Activated CD4-positive, alpha-beta T cell treated with anti-CD3 and anti-CD28 coated beads for 4 hours (primary cell): ENCODE data around the gene MOB2.

Experiments used
- DNase-seq, 2 donors: peaks; one replicate each; pipeline ENCODE4 v3.0.0-alpha.2; 2020

Gene MOB2

DNA sequence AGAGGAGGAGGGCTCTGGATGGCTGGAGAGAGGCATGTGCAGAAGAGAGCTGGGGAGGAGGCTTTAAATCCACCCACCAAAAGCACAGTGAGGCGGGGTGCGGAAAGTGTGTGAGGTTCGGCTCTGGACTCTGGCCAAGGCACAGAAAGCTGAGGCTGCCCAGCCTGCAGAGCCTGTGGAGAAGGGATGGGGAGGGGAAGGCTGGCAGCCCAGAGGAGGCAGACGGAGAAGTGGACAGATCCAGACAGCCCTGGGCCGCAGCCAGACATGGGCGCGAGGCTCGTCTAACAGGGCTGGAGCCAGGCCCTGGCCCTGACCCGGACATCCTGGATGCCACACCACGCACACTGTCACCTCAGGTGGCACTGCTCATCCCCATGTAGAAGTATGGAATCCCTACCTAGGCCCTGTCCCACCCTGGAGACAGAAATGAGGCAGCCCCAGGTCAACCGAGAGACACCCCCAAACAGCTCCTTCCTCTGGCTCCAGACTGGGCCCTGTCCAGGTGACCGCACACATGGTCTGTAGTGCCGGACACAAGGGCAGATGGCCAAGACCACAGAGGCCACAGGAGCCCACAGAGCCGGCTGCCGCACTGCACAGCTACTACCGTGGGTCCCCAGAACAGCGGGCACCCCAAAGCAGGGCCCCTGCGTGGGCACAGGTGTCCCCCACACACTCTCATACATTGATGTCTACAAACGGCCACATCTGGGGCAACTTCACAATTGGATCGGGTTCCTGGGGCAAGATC lies 16.6 kb upstream of the MOB2 start:
- DNase-seq: no peak

DNA sequence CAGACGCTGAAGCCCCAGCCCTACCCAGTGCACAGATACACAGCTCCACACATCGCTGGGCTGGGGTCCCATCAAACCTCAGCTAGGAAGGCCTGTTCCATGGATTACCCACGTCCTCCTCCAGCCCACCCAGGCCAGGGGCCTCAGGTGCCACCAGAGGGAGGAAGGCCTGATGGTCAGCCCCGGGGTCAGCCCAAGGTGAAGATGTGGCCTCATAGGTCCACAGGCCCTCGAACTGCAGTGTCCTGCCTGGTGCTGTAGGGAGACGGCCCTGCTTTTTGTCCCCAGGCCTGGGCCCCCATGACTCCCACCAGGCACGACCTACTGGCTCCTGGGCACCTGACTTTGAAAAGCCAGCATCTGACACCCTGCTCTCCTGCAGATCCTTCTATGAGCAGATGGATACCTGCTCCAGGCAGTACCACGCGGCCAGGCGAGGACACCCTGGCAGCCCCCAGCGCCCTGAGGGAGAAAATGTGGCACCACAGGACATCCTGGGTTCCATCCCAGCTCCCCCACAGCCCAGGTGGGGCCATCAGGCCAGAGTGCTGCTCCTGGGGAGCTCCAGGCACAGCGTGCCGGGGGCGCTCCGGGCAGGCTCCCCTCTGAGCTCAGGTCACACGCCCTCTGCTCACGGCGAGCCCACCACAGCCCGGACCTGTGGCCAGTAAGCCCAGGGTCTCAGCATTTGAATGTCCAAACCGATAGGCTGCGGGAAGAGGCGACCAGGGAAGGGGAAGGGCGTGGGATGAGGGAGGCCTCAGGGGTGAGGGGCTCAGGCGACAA lies 15.8 kb upstream of the MOB2 start:
- no peak for DNase-seq

DNA sequence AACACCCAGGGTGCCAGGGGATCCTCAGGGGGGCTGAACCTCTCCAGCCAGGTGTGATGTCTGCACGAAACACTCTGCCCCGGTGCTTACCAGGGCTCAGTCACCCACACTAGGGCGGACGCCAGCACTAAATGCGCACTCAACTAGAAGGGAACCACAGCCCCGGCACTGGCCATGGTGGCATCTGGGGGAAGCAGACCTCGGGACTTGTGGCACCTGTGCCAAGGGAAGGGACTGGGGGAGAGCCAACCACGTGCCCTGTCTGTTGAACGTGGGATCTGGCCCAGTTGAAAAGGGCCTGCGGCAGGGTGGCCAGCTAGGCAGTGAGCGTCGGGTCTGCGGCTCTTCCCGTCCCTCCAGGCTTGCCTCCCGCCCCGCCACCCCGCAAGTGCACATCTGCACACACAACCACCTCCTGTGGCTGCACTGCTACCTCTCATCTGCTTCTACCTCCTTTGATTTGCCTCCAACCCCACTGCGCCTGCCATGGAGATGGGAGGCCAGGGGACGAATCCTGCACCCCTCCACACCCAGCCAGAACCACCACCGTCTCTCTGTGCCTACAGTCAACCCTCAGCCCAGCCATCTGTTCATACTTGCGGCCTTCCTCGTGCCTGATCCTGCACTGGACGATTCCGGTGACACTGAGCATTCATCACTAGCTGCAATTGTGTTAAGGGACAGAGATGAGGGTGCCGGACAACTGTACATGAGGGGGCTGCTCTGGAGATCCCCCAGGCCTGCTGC lies 15.0 kb upstream of the MOB2 start:
- DNase-seq: no peak

DNA sequence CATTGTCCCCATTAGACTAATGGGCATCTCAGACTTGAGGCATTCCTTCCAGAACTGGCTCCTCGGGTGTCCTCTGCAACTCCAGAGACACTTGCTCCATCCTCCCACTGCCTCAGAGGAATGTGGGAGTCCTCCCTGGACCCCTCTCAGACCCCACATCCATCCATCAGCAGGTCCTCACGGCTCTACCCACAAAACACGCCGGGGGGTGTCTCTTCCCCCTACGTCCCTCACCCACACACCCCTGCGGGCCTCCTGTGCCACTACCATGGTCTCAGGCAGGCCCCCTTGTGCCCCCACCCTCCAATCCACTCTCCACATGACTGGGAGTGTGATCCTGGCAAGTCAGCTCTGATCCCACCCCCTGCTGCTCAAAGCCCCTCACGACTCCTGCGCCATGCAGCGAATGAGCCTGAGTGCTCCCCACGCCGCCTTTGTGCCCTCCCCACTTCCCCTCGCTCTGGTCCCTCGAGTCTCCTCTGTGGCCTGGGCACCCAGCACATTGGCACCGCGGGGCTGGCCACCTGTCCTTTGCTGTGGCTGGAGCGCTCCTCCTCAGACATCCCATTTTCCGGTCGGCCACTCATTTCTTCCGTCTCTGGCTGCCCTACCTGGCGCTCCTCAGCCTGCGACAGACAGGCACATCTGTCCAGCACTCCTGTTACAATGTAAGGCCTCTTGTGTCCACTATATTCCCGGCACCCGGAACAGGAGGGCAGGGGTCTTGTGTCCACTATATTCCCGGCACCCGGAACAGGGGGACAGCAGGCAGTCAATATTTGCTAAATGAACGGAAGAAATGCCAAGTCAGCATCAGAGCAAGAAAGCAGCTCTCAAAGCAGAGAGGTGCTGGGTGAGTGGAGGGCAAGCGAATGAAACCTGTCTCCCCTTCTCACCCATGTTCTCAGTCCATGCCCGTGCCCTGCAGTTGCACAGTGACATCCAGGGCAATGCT lies 14.2 kb upstream of the MOB2 start:
- no peak for DNase-seq

DNA sequence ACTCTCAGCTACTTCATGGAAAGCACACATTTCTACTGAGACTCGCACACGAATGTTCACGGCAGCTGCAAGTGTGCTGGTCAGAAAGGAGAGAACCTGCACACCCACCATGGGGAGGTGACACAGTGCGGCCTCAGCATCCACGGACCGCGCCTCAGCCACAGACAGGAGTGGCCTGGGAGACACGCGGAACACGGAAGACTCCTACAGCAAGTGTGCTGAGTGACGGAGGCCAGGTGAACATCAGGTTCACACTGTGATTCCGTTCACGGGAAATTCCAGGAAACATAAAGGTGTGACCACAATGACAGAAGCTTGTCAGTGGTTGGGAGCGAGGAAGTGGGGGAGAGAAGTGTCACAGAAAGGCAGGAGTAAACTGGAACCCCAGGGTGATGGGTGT lies 13.3 kb upstream of the MOB2 start:
- DNase-seq: no peak

DNA sequence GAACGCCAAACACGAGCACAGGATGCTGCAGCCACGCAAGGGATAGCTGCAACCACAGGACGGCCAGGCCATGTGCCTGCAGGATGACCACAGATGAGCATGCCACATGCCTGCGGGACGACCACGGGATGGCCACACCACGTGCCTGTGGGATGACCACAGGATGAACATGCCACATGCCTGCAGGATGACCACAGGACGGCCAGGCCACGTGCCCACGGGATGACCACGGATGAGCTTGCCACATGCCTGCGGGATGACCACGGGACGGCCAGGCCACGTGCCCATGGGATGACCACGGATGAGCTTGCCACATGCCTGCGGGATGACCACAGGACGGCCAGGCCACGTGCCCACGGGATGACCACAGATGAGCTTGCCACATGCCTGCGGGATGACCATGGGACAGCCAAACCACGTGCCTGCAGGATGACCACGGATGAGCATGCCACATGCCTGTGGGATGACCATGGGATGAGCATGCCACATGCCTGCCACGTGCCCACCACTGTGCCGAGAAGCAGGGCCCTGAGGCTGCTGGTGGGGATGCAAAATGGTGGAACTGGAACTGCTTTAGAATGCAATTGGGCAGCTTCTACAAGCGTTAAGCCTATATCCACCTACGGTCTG lies 12.8 kb upstream of the MOB2 start:
- DNase-seq: no peak

DNA sequence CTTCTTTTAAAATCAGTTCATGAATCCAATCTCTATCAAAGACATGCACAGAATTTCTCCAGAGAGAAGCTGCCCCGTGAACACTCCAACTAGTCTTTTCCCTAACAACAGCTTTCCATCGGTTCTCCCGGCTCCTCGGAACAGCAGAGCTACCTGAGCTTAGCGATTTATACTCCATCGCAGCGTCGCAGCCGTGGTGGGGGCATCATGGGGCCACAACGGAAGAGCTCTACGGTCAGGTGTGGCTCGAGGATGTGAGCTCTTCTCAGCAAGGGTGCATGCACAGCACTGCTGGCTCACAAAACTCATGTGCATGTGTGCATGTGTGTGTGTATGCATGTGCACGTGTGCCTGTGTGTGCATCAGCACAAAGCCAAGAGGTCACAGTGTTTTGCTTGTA lies 11.7 kb upstream of the MOB2 start:
- DNase-seq: no peak

DNA sequence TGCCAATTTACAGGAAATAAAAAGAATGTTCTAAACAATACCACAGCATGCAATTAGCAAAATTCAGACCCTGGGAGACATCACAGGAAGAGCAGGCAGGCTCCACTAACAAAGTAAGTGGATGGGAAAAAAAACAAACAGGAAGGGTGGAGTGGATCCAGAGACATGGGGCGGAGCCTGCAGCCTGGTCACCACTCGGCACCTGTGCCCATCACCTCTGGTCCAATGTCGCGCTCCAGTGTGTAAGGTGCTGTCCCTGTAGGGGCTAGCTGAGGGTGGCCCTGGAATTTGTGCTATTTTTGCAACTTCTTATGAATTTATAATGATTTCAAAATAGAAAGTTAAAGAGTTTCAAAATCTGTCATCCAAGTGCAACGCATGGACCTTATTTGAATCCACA lies 11.0 kb upstream of the MOB2 start:
- DNase-seq: no peak

DNA sequence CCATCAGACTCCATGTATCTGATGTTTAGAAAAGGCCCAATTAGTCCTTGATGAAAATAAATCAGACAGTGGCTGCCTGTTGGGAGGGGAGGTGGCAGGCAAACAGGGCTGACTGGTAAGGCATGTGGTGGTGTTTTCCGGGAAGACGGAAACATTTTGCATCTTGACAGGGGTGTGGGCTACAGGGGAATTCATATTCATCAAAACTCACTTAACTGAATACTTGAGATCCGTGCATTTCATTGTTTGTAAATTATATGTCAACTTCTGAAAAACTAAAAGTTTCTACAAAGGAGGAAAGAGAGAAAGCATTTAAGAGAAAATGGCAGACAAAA lies 10.1 kb upstream of the MOB2 start:
- no peak for DNase-seq

DNA sequence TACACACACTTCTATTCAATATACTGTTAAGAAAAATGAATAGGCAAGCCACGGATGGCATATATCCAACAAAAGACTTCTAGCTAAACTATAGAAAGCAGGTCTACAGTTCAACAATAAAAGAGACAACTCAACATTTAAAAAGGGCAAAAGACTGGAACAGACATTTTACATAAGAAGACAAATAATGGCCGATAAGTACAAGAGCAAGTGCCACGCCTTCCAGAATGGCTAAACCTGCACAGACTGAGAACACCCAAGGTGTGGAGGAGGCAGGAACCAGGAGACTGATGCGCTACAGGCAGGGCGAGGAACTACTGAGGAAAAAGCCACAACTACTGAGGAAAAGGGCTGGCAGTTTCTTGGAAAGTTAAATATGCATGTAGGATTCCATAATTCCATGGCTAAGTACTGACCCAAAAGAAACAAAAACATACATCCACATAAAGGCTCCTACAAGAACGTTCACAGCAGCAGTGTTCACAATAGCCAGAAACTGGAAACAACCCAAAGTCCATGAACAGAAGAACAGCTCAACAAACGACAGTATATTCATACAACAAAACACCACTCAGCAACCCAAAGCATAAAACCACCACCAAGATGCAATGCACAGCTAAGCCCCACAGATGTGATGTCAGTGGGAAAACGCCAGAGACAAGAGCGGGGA lies 9.6 kb upstream of the MOB2 start:
- DNase-seq: no peak

DNA sequence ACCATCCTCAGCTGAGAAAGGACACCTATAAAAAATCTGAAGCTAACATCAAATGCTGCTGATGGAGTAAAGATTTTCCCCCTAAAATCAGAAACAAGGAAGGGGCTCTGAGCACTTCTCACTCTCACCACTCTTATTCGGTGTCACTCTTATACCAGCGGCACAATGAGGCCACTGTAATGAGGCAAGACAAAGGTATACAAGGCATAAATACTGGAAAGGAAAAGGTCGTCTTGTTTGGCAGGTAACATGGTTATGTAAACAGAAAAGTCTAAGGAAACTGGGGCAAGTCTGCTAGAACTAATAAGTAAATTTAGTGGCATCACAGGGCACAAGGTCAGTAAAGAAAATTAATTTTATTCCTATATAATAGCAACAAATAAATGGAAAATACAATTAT lies 8.1 kb upstream of the MOB2 start:
- DNase-seq: no peak

DNA sequence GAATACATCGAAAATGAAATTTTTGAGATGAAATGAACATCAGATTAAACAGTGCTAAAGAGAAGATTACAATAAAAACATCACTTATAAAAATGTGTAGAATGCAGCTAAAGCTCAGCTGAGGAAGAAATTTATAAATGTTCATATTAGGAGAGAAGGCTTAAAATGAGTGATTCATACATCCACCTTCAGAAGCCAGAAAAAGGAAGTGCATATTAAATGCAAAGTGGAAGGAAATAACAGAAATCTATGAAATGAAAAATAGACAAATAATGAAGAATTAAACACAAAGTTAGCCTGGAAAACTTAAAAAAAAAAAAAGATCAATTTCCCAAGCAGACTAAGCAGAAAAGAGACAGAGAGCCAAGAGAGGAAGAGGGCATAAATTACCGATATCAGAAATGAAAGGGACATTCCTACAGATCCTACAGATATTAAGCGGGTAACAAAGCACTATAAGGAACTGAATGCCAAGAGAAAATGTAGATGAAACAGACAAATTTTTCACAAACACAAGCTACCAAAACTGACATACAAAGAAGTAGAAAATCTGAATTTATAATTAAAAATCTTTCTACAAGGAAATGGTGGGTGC lies 7.2 kb upstream of the MOB2 start:
- no peak for DNase-seq

DNA sequence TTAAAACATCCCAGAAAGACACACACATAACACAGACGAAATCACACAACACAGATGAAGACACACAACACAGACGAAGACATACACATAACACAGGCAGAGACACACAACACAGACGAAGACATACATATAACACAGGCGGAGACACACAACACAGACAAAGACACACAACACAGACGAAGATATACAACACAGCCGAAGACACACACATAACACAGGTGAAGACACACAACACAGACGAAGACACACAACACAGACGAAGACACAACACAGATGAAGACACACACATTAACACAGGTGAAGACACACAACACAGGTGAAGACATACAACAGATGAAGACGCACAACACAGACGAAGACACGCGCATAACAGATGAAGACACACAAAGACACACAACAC lies 4.8 kb upstream of the MOB2 start:
- no peak for DNase-seq

DNA sequence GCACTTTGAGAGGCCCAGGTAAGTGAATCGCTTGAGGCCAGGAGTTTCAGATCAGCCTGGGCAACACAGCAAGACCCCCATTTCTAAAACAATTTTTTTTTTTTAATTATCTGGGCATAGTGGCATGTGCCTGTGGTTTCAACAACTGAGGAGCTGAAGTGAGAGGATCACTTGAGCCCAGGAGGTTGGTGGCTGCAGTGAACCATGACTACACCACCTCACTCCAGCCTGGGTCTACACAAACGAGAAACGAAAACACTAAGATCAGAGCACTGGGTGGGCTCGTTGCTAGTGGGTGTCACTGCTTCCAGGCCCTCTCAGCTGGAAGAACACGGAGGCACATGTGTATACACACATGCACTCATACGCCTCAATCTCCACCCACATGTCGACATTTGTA lies 4.1 kb upstream of the MOB2 start:
- no peak for DNase-seq

DNA sequence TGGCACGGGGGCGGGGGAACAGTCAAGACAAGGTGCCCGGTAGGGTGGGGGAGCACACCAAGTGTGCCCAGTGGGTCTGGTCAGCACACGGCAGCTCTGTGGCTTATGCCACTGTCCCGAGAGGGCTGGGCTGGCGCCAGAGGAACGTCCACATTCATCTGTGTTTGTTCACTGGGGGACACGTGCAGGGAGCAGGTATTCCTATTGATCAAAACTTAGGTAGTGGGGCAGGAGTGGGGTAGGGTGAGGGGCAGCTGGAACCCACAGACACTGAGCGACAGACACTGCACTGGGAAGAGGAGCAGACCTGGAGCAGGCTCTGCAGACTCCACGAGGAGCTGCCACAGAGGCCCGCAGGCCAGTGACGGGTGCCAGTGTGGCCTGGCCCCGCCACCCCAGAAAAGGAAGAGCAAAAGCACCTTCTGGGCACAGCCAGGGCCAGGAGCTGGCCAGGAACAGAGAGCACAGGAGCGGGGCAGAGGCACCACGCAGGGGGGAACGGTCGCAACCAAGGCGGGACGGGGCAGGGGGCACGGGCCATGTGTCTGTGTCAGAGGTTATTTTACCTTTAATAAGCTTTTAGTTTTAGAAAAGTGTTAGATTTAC lies 2.1 kb upstream of the MOB2 start:
- no peak for DNase-seq

DNA sequence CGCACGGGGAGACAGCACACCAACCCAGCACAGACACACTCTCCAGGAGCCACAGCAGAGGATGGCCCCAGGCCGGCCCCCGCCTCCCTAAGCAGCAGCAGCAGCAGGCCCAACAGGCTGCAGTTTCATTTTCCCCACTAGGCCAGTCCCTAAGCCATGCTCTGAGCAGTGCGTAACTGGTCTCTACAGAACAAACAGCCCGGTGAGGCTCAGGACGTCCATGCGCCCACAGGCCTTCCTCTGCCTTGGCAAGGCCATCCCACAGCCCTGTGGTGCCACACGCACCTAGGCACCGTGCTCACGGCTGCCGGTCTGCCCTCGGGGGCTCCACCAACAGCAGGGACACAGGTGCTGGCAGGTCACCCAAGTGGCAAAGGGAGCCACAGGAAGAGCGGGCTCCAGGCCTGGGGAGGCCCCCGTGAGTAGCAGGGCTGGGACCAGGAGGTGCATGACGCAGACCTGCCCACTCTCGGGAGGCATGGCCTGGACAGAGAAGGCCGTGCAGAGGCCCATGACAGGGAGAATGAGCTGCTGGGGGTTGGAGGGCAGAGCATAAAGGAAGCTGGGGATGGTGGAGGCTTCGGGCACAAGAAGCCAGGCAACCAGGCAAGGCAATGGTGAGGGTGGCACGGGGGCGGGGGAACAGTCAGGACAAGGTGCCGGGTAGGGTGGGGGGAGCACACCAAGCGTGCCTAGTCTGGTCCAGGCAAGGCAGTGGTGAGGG lies 1.4 kb upstream of the MOB2 start:
- DNase-seq: no peak

DNA sequence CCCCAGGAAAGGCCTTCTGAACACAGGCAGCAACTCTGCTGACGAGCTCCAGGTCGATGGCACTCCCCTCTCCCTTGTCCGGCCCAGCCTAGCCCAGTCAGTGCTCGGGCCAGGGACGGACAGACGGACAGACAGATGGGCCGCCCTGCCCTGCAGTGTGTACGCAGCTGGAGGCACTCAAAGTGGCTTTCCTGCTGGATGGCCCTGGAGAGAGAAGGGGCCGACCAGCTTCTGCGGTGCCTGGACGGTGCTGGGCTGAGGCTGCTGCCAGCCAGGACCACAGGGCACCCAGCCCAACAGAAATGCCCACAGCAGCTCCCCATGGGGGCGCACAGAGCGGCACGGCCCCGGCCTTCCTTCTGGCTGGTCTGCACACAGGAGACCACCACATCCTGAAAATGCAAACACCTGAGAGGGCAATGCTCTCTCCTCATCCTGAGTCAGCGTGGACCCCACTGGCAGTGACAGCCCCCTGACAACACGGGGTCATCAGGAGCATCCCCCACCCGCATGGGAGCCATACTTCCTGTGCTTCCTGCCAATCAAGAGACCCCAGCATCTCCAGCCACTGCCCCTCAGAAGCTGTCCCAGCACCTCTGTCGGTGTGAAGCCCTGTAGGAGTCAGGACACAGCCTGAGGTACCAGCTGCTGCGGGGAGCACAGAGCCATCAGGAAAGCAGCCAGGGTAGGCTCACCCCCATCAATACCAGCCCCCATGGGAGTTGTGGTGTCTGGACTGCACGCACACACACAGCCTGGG lies 692 bp upstream of the MOB2 start:
- no peak for DNase-seq

DNA sequence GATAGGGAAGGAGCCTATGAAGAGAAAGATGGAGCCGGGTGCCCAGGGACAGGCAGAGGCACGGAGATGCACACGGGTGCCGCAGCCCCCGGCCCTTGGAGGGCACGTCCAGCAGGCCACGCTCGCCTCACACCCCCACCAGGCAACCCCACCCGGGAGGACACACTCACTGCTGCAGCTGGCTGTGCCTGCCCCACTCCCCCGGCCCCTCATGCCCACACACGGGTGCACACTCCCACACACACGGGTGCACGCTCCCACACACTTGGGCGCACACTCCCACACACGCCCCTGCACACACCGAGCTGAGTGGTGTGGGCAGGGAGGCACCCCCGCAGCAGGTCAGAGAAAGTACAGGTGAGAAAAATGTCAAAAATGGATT lies 1.1 kb downstream of the MOB2 start:
- DNase-seq: no peak

DNA sequence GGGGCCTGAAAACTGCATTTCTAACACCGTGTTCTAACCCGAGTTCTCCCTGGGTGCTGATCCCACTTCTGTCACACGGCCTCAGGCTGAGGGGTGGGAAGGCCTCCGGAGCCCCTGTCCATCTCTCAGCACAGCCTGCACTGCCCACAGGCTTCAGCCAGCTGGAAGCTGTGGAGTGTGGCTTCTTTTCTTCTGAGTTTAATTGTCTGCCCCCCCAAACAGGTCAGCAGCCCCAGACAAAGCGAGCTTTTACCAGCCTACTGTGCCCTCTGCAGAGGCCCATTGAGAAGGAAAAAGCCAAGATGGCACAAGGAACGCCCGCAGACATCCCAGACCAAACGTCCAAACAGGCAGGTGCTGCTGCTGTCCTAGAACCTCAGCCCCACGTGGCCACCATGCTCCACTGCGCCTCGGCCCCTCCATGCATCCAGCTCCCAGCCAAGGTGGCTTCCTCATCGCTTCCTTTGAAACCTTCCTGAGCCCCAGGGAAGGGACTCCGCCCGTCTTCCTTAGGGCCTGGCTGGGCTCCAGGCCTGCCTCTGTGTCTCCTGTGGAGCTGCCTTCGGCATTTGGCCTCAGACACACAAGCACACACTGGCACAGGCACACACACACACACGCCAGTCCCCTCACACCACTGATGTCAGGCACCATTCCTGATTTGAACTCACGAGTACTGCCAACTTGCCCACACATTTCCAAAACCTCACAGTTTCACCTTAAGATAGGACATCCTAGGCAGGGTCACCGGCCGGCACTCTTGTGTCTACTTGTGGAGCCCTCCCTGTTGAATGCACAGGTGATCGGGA lies 1.7 kb downstream of the MOB2 start:
- no peak for DNase-seq
